ENCODE data around the gene TSPAN13. TPM values are rescaled to one million over a fixed set of nuclear protein-coding genes. Genes with fewer than 3 reads are reported as not detected.

The TSPAN13 gene
- polyA plus RNA-seq, 1 donor (not counting 4 experiments of a cell fraction or from before 2014, with no cell fraction given): 21.6 TPM

- Histone ChIP-seq H3K79me2 (ENCODE audit: control insufficient read depth, insufficient read depth, low read length) (no peaks in the 10 kb centered on the region), H3K9me3 (ENCODE audit: control insufficient read depth, low read depth, low read length) (no peaks in the 10 kb centered on the region), H3K27ac (ENCODE audit: control insufficient read depth, insufficient read depth, low read length) (no peak overlapping the region), H4K20me1 (ENCODE audit: control insufficient read depth, extremely low read depth, insufficient read depth, low read length) (no peaks in the 10 kb centered on the region), H3K27me3 (ENCODE audit: control insufficient read depth, extremely low read depth, insufficient read depth, low read length) (no peaks in the 10 kb centered on the region), H3K4me3 (ENCODE audit: control insufficient read depth in 2 of 3, extremely low read depth in 1 of 3, insufficient read depth in 2 of 3, low read depth in 1 of 3, low read length in 3 of 3) (no peak overlapping the region), H2AFZ (ENCODE audit: control insufficient read depth, low read length) (no peak overlapping the region), H3K4me1 (ENCODE audit: control insufficient read depth, extremely low read depth, insufficient read depth, low read length) (peaks cover 27% of the 10 kb centered on the region), H3K36me3 (ENCODE audit: control insufficient read depth in 2 of 2, extremely low read depth in 1 of 2, insufficient read depth in 2 of 2, low read length in 2 of 2) (no peaks in the 10 kb centered on the region), H3K9ac (ENCODE audit: control insufficient read depth, extremely low read depth, insufficient read depth, low read length) (no peak overlapping the region), H3K9me1 (ENCODE audit: control insufficient read depth, extremely low read depth, insufficient read depth, low read length) (no peaks in the 10 kb centered on the region), H3K4me2 (ENCODE audit: control insufficient read depth, extremely low read depth, insufficient read depth, low read depth, low read length) (no peak overlapping the region)
- dilution Hi-C loops (cut with MboI; ENCODE audit: extremely low pct_ligation_motif_present, low sequenced_read_pairs): no loop called here
- no peak for TF ChIP-seq CTCF (optimal IDR thresholded peaks at IDR 0.05 in 1 of 3, IDR thresholded peaks at IDR 0.05 in 1 of 3, conservative IDR thresholded peaks at IDR 0.05 in 1 of 3; ENCODE audit: extremely low read depth in 1 of 3, insufficient read depth in 2 of 3, low read length in 3 of 3)
- TF ChIP-seq EZH2 (IDR thresholded peaks at IDR 0.05; ENCODE audit: low read length): no peak
- DNase-seq (ENCODE audit: low read depth, low spot score): no peak
- FAIRE-seq: no peak
These were observed 48.0 kb downstream of the TSPAN13 start for GRCh38 chr7:16801579-16801978.

DNA sequence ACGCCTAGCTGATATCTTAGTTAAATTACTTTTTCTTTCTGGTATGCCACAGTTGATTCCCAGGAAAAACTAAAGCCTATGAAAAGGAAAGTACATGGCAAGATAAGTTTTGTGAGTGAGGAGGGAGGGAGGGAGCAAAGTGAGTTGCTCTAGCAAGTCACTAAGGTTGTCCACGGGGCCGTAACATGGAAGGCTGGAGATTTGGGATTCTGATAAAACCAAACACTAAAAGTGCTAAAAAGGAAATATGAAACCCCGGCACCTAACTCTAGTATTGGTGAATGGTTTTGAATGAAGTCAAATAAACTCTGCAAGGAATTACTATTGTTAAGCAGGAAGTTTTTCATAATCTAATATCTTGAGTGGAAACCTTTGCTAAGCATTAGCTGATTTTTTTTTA is 49.6 kb downstream of the TSPAN13 start:
- Histone ChIP-seq H3K4me3 (ENCODE audit: control insufficient read depth in 2 of 3, extremely low read depth in 1 of 3, insufficient read depth in 2 of 3, low read depth in 1 of 3, low read length in 3 of 3) (no peak overlapping the region), H3K79me2 (ENCODE audit: control insufficient read depth, insufficient read depth, low read length) (no peaks in the 10 kb centered on the region), H3K9me1 (ENCODE audit: control insufficient read depth, extremely low read depth, insufficient read depth, low read length) (no peaks in the 10 kb centered on the region), H4K20me1 (ENCODE audit: control insufficient read depth, extremely low read depth, insufficient read depth, low read length) (no peaks in the 10 kb centered on the region), H3K9me3 (ENCODE audit: control insufficient read depth, low read depth, low read length) (no peaks in the 10 kb centered on the region), H3K27me3 (ENCODE audit: control insufficient read depth, extremely low read depth, insufficient read depth, low read length) (no peaks in the 10 kb centered on the region), H2AFZ (ENCODE audit: control insufficient read depth, low read length) (no peak overlapping the region), H3K4me2 (ENCODE audit: control insufficient read depth, extremely low read depth, insufficient read depth, low read depth, low read length) (no peak overlapping the region), H3K36me3 (ENCODE audit: control insufficient read depth in 2 of 2, extremely low read depth in 1 of 2, insufficient read depth in 2 of 2, low read length in 2 of 2) (no peaks in the 10 kb centered on the region), H3K9ac (ENCODE audit: control insufficient read depth, extremely low read depth, insufficient read depth, low read length) (no peak overlapping the region), H3K27ac (ENCODE audit: control insufficient read depth, insufficient read depth, low read length) (no peak overlapping the region), H3K4me1 (ENCODE audit: control insufficient read depth, extremely low read depth, insufficient read depth, low read length) (peaks cover 27% of the 10 kb centered on the region)
- DNase-seq (ENCODE audit: low read depth, low spot score) (no peak), FAIRE-seq (no peak)
- dilution Hi-C loops (cut with MboI; ENCODE audit: extremely low pct_ligation_motif_present, low sequenced_read_pairs): no loop called here
- TF ChIP-seq CTCF (optimal IDR thresholded peaks at IDR 0.05 in 1 of 3, IDR thresholded peaks at IDR 0.05 in 1 of 3, conservative IDR thresholded peaks at IDR 0.05 in 1 of 3; ENCODE audit: extremely low read depth in 1 of 3, insufficient read depth in 2 of 3, low read length in 3 of 3) (no peak), EZH2 (IDR thresholded peaks at IDR 0.05; ENCODE audit: low read length) (no peak)
